Midbrain (tissue), 1 donor: ENCODE measurements around the gene POLR1C.
"Not testable (repeated sequence)": the region's sequence is repeated elsewhere in the genome, so short reads cannot be mapped to it uniquely, and the experiment has no call there.

Source experiments
- DNase-seq: peaks from one replicate; lab custom pipeline; 2025; lab: John Stamatoyannopoulos, UW

Gene POLR1C

GRCh38 chr6:43516697-43517504, at the start of gene POLR1C, which contains the start of gene YIPF3:
TSS of gene POLR1C (plus strand) at chr6:43517089. CDS start at chr6:43517110, 21 bp downstream.
TSS of gene YIPF3 (minus strand) at chr6:43516926. CDS start at chr6:43516807, 119 bp downstream.
- DNase-seq, result peak; percentile 99

GRCh38 chr6:43467265-43467664, 49.6 kb upstream of the POLR1C start:
- not testable (repeated sequence) for DNase-seq

GRCh38 chr6:43467752-43468151, 49.1 kb upstream of the POLR1C start:
- no peak for DNase-seq

- DNase-seq, result no peak
These were observed 48.6 kb upstream of the POLR1C start for GRCh38 chr6:43468240-43468639.

- DNase-seq, result no peak
These were observed 47.9 kb upstream of the POLR1C start for GRCh38 chr6:43468748-43469681.

GRCh38 chr6:43469947-43470346, 46.9 kb upstream of the POLR1C start:
- DNase-seq, result no peak

- no peak for DNase-seq
These were observed 45.5 kb upstream of the POLR1C start for GRCh38 chr6:43471399-43471798.

- DNase-seq, result no peak
These were observed 44.4 kb upstream of the POLR1C start for GRCh38 chr6:43472515-43472914.

GRCh38 chr6:43475516-43475915, 41.4 kb upstream of the POLR1C start:
- DNase-seq, result no peak

GRCh38 chr6:43476746-43477145, 40.1 kb upstream of the POLR1C start:
- DNase-seq, result no peak

GRCh38 chr6:43477235-43478007, 39.5 kb upstream of the POLR1C start, which contains the start of gene TJAP1:
TSS of gene TJAP1 (plus strand) at chr6:43477570. CDS start at chr6:43499002, 21,432 bp downstream.
- DNase-seq, result peak; percentile 92

GRCh38 chr6:43478008-43478372, 38.9 kb upstream of the POLR1C start:
- no peak for DNase-seq

- DNase-seq, result no peak
These were observed 35.8 kb upstream of the POLR1C start for GRCh38 chr6:43481075-43481474.

- DNase-seq, result no peak
These were observed 35.2 kb upstream of the POLR1C start for GRCh38 chr6:43481591-43482236.

GRCh38 chr6:43488667-43489276, 28.1 kb upstream of the POLR1C start:
- DNase-seq, result no peak

- DNase-seq, result peak; percentile 95
These were observed 27.4 kb upstream of the POLR1C start for GRCh38 chr6:43489277-43490072.

GRCh38 chr6:43490523-43490939, 26.4 kb upstream of the POLR1C start:
- no peak for DNase-seq

- peak; percentile 92 for DNase-seq
These were observed 24.9 kb upstream of the POLR1C start for GRCh38 chr6:43491750-43492661.

GRCh38 chr6:43492673-43493072, 24.2 kb upstream of the POLR1C start:
- peak; percentile 52 for DNase-seq
